Measurements from ENCODE around the gene CCDC74A. TPM values are rescaled to one million over a fixed set of nuclear protein-coding genes. Genes with fewer than 3 reads are reported as not detected.
"Not testable (repeated sequence)": the region's sequence is repeated elsewhere in the genome, so short reads cannot be mapped to it uniquely, and the experiment has no call there.

Gene CCDC74A
- total RNA-seq, 2 experiments from 2014 or later: 3.0 to 4.6 TPM

- DNase-seq; H3K4me3 Mint-ChIP-seq; ATAC-seq; H3K27ac Mint-ChIP-seq; H3K9me3 Mint-ChIP-seq (ENCODE audit: low read depth); H3K27me3 Mint-ChIP-seq; H3K36me3 Mint-ChIP-seq; H3K4me1 Mint-ChIP-seq; CTCF ChIA-PET: not testable (repeated sequence)
Observed at GRCh38 chr2:131538856-131539255, 11.2 kb downstream of the CCDC74A start.

GRCh38 chr2:131542438-131543384 is 15.0 kb downstream of the CCDC74A start:
- no peak overlapping the region for H3K4me3 Mint-ChIP-seq
- CTCF ChIA-PET: no interaction called here
- DNase-seq: no peak
- H3K4me1 Mint-ChIP-seq: no peaks in the 10 kb centered on the region
- H3K27ac Mint-ChIP-seq: no peak overlapping the region
- H3K36me3 Mint-ChIP-seq: no peaks in the 10 kb centered on the region
- ATAC-seq: no peak
- H3K9me3 Mint-ChIP-seq (ENCODE audit: low read depth): no peaks in the 10 kb centered on the region
- peaks cover 13% of the 10 kb centered on the region for H3K27me3 Mint-ChIP-seq

DNA sequence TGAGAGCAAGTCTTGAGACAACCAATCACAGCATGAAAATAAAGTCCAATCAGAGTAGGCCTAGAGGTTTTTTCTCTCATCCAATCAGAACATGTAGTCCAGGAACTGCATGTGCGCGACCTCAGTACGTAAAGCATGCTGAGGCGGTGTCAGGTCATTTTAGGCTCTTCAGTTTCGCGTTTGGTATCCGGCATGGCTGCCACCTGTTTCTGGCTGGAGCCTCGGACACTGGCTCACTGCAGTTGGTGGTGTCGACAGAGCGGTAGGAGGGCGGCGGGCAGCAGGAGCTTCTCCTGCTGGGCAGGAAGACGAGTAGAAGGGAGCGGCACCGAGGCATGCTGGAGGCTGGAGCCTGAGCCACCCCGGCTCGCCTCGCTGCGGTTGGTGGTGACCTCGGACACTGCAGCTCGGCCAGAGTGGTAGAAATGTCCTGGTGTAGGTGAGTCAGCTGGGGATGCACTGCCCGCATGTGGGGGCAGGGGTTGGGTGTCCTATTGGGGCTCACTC is 15.8 kb downstream of the CCDC74A start:
- no peaks in the 10 kb centered on the region for H3K36me3 Mint-ChIP-seq
- no peak overlapping the region for H3K4me3 Mint-ChIP-seq
- ATAC-seq: no peak
- H3K27ac Mint-ChIP-seq: no peak overlapping the region
- no peak for DNase-seq
- H3K27me3 Mint-ChIP-seq: peaks cover 17% of the 10 kb centered on the region
- CTCF ChIA-PET: no interaction called here
- H3K4me1 Mint-ChIP-seq: no peaks in the 10 kb centered on the region
- no peaks in the 10 kb centered on the region for H3K9me3 Mint-ChIP-seq (ENCODE audit: low read depth)

GRCh38 chr2:131544006-131544812 is 16.5 kb downstream of the CCDC74A start:
- ATAC-seq; H3K4me1 Mint-ChIP-seq; CTCF ChIA-PET; DNase-seq; H3K4me3 Mint-ChIP-seq; H3K36me3 Mint-ChIP-seq; H3K9me3 Mint-ChIP-seq (ENCODE audit: low read depth); H3K27ac Mint-ChIP-seq: not testable (repeated sequence)
- H3K27me3 Mint-ChIP-seq: peaks cover 19% of the 10 kb centered on the region

DNA sequence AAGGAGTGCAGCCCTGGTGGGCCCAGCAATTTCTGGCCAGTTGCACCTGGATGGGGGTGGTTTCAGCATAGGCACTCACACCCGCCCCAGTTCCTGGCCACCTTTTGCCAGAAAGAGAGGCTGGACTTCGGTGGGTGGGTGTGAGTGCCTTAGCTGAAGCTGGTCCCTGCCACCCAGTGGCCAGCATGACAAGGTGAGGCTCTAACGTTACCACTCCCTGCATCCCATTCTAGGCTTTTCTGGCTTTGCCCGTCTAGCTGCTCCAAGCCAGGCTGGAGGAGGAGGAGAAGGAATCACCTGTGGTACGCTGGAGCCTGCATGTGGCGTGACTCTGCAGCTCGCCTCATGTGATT is 17.1 kb downstream of the CCDC74A start:
- DNase-seq; H3K4me3 Mint-ChIP-seq; CTCF ChIA-PET; H3K4me1 Mint-ChIP-seq; H3K36me3 Mint-ChIP-seq; ATAC-seq; H3K27ac Mint-ChIP-seq; H3K9me3 Mint-ChIP-seq (ENCODE audit: low read depth): not testable (repeated sequence)
- H3K27me3 Mint-ChIP-seq: peaks cover 24% of the 10 kb centered on the region

DNA sequence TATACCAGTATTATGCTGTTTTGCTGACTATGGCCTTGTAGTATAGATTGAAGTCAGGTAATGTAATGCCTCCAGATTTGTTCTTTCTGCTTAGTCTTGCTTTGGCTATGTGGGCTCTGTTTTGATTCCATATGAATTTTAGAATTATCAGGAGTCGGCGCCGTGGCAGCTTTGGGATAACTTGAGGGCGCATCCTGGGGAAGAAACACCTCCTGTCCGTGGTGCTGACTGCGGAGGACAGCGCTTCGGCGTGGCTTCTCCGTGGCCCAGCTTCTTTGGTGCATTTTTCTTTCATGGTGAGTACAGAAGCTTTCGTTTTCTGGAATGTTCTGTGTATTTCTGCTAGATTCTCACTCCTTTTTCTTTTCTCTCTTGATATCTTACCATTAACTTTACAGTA is 25.2 kb downstream of the CCDC74A start:
- Mint-ChIP-seq H3K4me3 (no peak overlapping the region), H3K4me1 (no peaks in the 10 kb centered on the region), H3K36me3 (no peaks in the 10 kb centered on the region), H3K27me3 (peaks cover 54% of the 10 kb centered on the region), H3K27ac (no peak overlapping the region), H3K9me3 (ENCODE audit: low read depth) (no peaks in the 10 kb centered on the region)
- DNase-seq (no peak), ATAC-seq (no peak)
- CTCF ChIA-PET: no interaction called here

- Mint-ChIP-seq H3K27me3 (peaks cover 50% of the 10 kb centered on the region), H3K9me3 (ENCODE audit: low read depth) (no peaks in the 10 kb centered on the region), H3K4me3 (no peak overlapping the region), H3K27ac (no peak overlapping the region), H3K36me3 (no peaks in the 10 kb centered on the region), H3K4me1 (no peaks in the 10 kb centered on the region)
- ATAC-seq: no peak
- DNase-seq: no peak
- CTCF ChIA-PET: no interaction called here
Observed at GRCh38 chr2:131556998-131557397, 29.3 kb downstream of the CCDC74A start.

- no peak for DNase-seq
- Mint-ChIP-seq H3K27ac (no peak overlapping the region), H3K9me3 (ENCODE audit: low read depth) (no peaks in the 10 kb centered on the region), H3K36me3 (no peaks in the 10 kb centered on the region), H3K27me3 (peaks cover 44% of the 10 kb centered on the region), H3K4me1 (no peaks in the 10 kb centered on the region), H3K4me3 (no peak overlapping the region)
- CTCF ChIA-PET: no interaction called here
- ATAC-seq: no peak
Observed at GRCh38 chr2:131557558-131558321, 30.1 kb downstream of the CCDC74A start.

- Mint-ChIP-seq H3K36me3 (no peaks in the 10 kb centered on the region), H3K4me3 (no peak overlapping the region), H3K27me3 (peaks cover 46% of the 10 kb centered on the region), H3K4me1 (no peaks in the 10 kb centered on the region), H3K27ac (no peak overlapping the region), H3K9me3 (ENCODE audit: low read depth) (no peaks in the 10 kb centered on the region)
- DNase-seq: no peak
- CTCF ChIA-PET: no interaction called here
- no peak for ATAC-seq
Observed at GRCh38 chr2:131566371-131566770, 38.7 kb downstream of the CCDC74A start.

DNA sequence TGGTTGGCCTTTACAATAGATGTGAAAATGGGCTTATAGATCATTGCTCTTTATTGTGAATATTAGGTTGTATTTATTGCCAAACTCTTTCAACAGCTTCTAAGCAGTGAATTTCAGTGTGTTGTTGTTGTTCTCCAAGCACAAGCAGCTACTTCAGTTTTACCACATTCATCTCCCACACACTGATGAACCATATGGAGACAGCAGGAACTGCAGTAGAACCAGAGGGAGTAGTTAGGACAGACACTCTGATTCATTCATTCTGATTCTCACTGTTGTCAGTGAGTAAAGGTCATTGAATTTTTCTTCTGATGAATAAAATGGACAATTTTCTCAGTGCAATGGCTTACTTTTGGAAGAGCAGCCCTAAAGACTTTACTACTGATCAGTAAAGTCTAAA is 40.2 kb downstream of the CCDC74A start:
- H3K27me3 Mint-ChIP-seq: peaks cover 48% of the 10 kb centered on the region
- DNase-seq: no peak
- CTCF ChIA-PET: no interaction called here
- no peak overlapping the region for H3K27ac Mint-ChIP-seq
- no peak overlapping the region for H3K4me3 Mint-ChIP-seq
- no peaks in the 10 kb centered on the region for H3K4me1 Mint-ChIP-seq
- no peaks in the 10 kb centered on the region for H3K9me3 Mint-ChIP-seq (ENCODE audit: low read depth)
- no peaks in the 10 kb centered on the region for H3K36me3 Mint-ChIP-seq
- ATAC-seq: no peak

DNA sequence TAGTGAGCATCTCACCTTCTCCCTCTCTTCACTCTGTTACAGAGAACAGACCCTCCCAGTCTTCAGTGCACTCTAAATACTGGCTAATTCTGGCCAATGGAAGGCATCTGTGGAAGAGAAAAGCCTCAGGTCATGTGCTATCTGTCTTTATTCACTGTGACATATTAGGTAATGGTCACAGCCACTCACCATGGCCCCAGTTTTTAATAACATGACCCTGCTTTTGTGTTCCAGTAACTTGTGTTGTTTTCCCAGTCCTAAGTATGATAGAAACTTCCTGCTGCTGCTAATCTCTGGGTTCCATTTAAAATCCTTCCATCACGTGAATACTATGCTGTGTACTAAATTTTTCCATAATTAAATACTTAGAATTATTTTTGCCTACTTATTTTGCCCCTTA is 40.7 kb downstream of the CCDC74A start:
- peaks cover 50% of the 10 kb centered on the region for H3K27me3 Mint-ChIP-seq
- H3K36me3 Mint-ChIP-seq; H3K4me1 Mint-ChIP-seq; CTCF ChIA-PET; H3K9me3 Mint-ChIP-seq (ENCODE audit: low read depth); ATAC-seq; DNase-seq; H3K27ac Mint-ChIP-seq; H3K4me3 Mint-ChIP-seq: not testable (repeated sequence)

GRCh38 chr2:131572175-131572574 is 44.5 kb downstream of the CCDC74A start:
- Mint-ChIP-seq H3K4me1 (no peaks in the 10 kb centered on the region), H3K4me3 (no peak overlapping the region), H3K27ac (no peak overlapping the region), H3K27me3 (peaks cover 38% of the 10 kb centered on the region), H3K9me3 (ENCODE audit: low read depth) (no peaks in the 10 kb centered on the region), H3K36me3 (no peaks in the 10 kb centered on the region)
- no peak for ATAC-seq
- DNase-seq: no peak
- CTCF ChIA-PET: no interaction called here

DNA sequence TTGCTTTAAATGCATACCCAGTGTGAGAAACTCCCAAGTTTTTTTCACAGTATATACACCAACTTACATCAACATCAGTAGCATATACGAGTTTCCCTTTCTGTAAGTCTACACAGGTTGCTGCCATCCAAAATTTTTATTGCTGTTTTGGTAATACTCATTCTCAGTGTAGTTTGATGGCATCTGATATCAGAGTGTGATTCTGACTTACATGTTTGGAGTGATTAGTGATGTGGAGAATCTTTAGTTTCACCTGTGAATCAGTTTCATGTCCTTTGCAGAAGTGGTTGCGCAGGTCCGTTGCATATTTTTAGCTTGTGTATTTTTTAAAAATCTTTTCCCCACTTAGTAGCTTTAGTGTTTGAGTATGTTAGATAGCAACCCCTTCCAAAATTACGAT is 50.1 kb downstream of the CCDC74A start:
- no peak for ATAC-seq
- peaks cover 50% of the 10 kb centered on the region for H3K27me3 Mint-ChIP-seq
- CTCF ChIA-PET: no interaction called here

More for the DNA sequence above, 50.1 kb downstream of the CCDC74A start:
- no peak overlapping the region for H3K4me3 Mint-ChIP-seq
- no peaks in the 10 kb centered on the region for H3K36me3 Mint-ChIP-seq
- H3K27ac Mint-ChIP-seq: no peak overlapping the region
- no peaks in the 10 kb centered on the region for H3K9me3 Mint-ChIP-seq (ENCODE audit: low read depth)
- H3K4me1 Mint-ChIP-seq: no peaks in the 10 kb centered on the region
- DNase-seq: no peak
